ENCODE measurements around the gene HMCN2.

Gene HMCN2

DNA sequence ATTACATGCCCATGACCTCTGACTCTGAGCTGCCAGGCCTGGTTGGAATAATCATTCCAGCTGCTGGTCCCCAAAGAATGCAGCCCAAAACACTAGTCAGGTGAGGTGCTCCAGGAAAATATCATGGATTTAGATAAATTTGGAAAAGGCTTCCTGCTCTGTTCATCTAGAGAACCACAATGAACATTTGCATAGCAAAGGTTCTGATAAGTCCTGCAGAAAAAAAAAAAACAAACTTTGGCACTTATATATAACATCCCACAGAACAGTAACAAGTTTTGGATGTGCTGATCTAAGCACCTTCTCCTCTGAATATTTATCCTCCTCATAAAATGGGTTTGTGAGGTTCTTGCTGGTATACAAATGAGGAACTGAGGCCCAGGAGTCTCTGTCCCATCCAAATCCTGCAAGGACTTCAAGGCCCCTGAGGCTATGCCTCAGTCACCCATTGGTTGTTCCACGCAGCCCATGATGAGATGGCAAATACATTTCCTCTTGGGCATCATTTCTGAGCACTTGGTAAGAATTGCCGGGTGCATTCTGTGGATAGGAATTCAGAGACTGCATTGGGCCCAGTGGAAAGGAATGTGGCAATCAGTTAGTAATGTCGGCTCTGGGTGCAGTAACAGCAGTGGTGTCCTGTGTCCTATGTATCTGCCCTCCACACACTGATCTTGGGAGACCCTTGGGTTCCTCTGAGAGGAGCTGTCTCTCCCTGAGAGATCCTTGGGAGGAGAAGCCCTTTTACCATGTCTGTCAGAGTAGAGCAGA is 105.8 kb downstream of the HMCN2 start:
- DNase-seq (ENCODE audit: low read depth): no peak
- TF ChIP-seq, protein P1, sequence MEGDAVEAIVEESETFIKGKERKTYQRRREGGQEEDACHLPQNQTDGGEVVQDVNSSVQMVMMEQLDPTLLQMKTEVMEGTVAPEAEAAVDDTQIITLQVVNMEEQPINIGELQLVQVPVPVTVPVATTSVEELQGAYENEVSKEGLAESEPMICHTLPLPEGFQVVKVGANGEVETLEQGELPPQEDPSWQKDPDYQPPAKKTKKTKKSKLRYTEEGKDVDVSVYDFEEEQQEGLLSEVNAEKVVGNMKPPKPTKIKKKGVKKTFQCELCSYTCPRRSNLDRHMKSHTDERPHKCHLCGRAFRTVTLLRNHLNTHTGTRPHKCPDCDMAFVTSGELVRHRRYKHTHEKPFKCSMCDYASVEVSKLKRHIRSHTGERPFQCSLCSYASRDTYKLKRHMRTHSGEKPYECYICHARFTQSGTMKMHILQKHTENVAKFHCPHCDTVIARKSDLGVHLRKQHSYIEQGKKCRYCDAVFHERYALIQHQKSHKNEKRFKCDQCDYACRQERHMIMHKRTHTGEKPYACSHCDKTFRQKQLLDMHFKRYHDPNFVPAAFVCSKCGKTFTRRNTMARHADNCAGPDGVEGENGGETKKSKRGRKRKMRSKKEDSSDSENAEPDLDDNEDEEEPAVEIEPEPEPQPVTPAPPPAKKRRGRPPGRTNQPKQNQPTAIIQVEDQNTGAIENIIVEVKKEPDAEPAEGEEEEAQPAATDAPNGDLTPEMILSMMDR (IDR thresholded peaks at IDR 0.05; ENCODE audit: control insufficient read depth, insufficient read depth, low read depth, low read length, missing control alignments): no peak
- no peak overlapping the region for H3K4me3 ChIP-seq (ENCODE audit: control insufficient read depth, low read depth, low read length)

DNA sequence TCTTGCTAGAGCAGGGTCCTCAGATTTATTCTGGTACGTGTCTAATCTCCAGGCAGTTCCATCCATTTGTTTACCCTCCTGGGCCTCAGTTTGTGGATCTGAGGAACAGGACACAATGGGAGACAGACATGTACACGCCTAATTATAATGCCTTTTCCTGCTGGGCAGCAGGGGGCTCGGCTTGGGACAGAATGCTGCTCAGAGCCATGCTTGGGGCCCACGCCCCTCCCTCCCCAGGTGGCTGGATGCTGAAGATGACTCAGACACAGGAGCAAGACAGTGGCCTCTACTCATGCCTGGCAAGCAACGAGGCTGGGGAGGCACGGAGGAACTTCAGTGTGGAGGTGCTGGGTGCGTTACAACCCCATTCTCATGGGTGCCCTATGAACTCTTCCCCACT is 106.5 kb downstream of the HMCN2 start:
- TF ChIP-seq, protein P1 (IDR thresholded peaks at IDR 0.05; ENCODE audit: control insufficient read depth, insufficient read depth, low read depth, low read length, missing control alignments): no peak
- no peak for DNase-seq (ENCODE audit: low read depth)
- H3K4me3 ChIP-seq (ENCODE audit: control insufficient read depth, low read depth, low read length): no peak overlapping the region

DNA sequence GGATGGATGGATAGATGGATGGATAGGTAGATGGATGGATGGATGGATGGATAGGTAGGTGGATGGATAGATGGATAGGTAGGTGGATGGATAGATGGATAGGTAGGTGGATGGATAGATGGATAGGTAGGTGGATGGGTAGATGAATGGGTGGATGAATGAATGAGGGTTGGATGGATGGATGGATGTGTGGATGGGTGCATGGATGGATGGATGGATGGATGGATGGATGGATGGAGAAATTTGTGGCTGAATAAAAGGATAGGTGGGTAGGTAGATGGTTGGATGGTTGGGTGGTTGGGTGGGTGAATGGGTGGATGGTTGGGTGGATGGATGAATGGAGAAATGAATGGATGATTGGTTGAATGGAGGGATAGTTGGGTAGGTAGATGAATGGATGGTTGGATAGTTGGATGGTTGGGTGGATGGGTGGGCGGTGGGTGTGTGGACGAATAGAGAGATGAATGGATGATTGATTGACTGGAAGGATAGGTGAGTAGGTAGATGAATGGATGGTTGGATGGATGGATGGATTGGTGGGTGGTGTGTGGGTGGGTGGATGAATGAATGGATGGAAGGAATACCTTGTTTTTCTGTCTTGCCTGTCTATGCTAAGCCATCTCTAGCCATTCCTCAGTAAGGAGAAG is 108.2 kb downstream of the HMCN2 start:
- TF ChIP-seq, protein P1 (IDR thresholded peaks at IDR 0.05; ENCODE audit: control insufficient read depth, insufficient read depth, low read depth, low read length, missing control alignments): no peak
- DNase-seq (ENCODE audit: low read depth): no peak
- H3K4me3 ChIP-seq (ENCODE audit: control insufficient read depth, low read depth, low read length): no peak overlapping the region

DNA sequence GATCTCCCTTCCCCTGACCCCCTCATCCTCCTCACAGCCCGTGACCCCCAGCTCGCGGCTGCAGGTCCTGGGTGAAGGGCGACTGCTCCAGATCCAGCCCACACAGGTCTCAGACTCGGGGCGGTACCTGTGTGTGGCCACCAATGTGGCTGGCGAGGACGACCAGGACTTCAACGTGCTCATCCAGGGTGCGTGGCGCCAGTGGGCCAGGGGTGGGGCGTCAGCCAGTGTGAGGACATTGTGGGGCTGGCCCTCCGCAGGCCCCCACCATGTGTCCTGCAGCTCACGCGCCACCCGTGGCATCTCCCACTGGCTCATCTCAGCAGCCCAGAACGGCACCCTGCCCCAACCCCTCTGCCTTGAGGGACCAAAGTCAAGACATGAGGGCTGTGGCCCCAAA is 112.1 kb downstream of the HMCN2 start:
- TF ChIP-seq, protein P1 (IDR thresholded peaks at IDR 0.05; ENCODE audit: control insufficient read depth, insufficient read depth, low read depth, low read length, missing control alignments): no peak
- DNase-seq (ENCODE audit: low read depth): no peak

DNA sequence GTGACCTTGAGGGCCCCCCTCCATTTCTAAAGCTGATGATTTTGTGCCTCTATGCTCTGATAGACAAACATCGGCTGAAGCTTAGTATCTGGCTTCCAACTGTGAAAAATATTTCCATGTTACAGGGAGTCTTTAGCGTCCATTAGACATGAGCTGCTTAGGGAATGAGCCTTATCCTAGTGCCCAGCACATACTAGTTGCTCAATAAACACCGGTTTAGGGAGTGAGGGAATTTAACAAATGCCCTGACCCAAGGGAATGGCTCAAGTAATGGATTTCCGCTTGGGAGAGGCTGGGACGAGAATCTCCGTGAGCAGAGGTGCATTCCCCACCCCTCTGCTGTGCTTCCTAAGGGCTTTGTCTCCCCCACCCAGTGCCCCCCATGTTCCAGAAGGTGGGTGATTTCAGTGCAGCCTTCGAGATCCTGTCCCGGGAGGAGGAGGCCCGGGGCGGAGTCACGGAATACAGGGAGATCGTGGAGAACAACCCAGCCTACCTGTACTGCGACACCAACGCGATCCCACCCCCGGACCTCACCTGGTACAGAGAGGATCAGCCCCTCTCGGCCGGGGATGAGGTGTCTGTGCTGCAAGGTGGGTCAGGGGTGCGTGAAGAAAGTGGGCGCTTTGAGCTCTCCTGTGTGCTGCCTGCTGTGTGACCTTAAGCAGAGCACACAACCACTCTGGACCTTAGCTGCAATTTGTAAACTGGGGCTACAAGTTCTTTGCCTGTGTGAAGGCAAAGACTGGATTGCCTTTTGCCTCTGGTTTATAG is 113.5 kb downstream of the HMCN2 start:
- DNase-seq (ENCODE audit: low read depth): no peak
- TF ChIP-seq, protein P1 (IDR thresholded peaks at IDR 0.05; ENCODE audit: control insufficient read depth, insufficient read depth, low read depth, low read length, missing control alignments): no peak

More for the DNA sequence above, 112.1 kb downstream of the HMCN2 start:
- H3K4me3 ChIP-seq (ENCODE audit: control insufficient read depth, low read depth, low read length): no peak overlapping the region

DNA sequence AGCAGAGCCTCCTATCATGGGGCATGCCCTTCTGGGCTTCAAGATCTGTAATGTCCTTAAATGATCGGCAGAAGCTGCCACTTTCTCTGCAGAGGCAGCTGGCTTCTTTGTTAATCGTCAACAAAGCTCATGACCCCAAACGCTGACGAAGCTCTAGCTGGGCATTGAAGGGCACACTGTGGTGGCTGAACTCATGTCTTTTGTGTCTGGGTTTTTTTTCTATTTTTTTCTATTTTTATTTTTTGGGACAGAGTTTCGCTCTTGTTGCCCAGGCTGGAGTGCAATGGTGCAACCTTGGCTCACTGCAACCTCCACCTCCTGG is 114.0 kb downstream of the HMCN2 start:
- no peak overlapping the region for H3K4me3 ChIP-seq (ENCODE audit: control insufficient read depth, low read depth, low read length)
- TF ChIP-seq, protein P1 (IDR thresholded peaks at IDR 0.05; ENCODE audit: control insufficient read depth, insufficient read depth, low read depth, low read length, missing control alignments): no peak
- no peak for DNase-seq (ENCODE audit: low read depth)

More for the DNA sequence above, 113.5 kb downstream of the HMCN2 start:
- no peak overlapping the region for H3K4me3 ChIP-seq (ENCODE audit: control insufficient read depth, low read depth, low read length)
